Peyer's patch (tissue), 4 donors: Measurements from ENCODE around the gene LY6G6C. TPM values are rescaled to one million over a fixed set of nuclear protein-coding genes. Genes with fewer than 3 reads are reported as not detected.
A peak's percentile ranks its signal among the peaks of the same experiment; 100 is the strongest.

Source experiments
- DNase-seq, 3 donors: peaks; one replicate each; pipeline ENCODE4 v3.0.0-alpha.2; 2017 to 2019
- H3K27ac ChIP-seq, 4 donors: fragments of 200-600 bp; sonication (generic); one replicate each; pipeline ENCODE4 v1.5.1; 2016 to 2019
- H3K27me3 ChIP-seq, 2 donors: fragments of 200-600 bp; sonication (generic); one replicate each; pipeline ENCODE4 v1.5.1; 2019
- H3K36me3 ChIP-seq, 3 donors: fragments of 200-600 bp; sonication (generic); one replicate each; pipeline ENCODE4 v1.5.1; 2016 to 2019
- H3K4me1 ChIP-seq, 4 donors: fragments of 200-600 bp; sonication (generic); one replicate each; pipeline ENCODE4 v1.5.1; 2016 to 2019
- H3K4me3 ChIP-seq, 4 donors: fragments of 200-600 bp; sonication (generic); 1 replicate in 3 of 4; 2 replicates in 1 of 4; pipeline ENCODE4 v1.5.1; 2016 to 2019; ENCODE audit warnings: mild to moderate bottlenecking in 1 of 4
- H3K9me3 ChIP-seq, 4 donors: fragments of 200-600 bp; sonication (generic); one replicate each; pipeline ENCODE4 v1.5.1; 2016 to 2019; ENCODE audit warnings: mild to moderate bottlenecking in 1 of 4
- CTCF ChIP-seq, 6 experiments: fragments of 450-650 bp in 4 of 6; fragments of 200-600 bp in 2 of 6; sonication (generic) in 1 of 6; IDR thresholded peaks; one replicate each; pipeline ENCODE4 v1.5.1; 2017 to 2019; ENCODE audit warnings: antibody characterized with exemption in 6 of 6, mild to moderate bottlenecking in 3 of 6, moderate library complexity in 1 of 6
- POLR2A ChIP-seq, 2 donors: fragments of 450-650 bp; IDR thresholded peaks; one replicate each; pipeline ENCODE4 v1.5.1; 2017; ENCODE audit warnings: antibody characterized with exemption in 2 of 2, mild to moderate bottlenecking in 2 of 2, moderate library complexity in 2 of 2
- total RNA-seq, 4 donors: library from RNA; depleted of rRNA; stranded (reverse); fragments of >200 nt; gene quantifications; one replicate each; pipeline ENCODE4 v1.1.0, GENCODE V29; 2016

The LY6G6C gene
- total RNA-seq, 4 donors from 2014 or later: not detected

- Histone ChIP-seq H3K4me1 (peaks cover 0 to 5% (median 0%) of the 10 kb centered on the region in 4 donors), H3K4me3 (no peak overlapping the region), H3K27me3 (no peaks in the 10 kb centered on the region), H3K27ac (peak overlapping the region in 3 of 4 donors; percentile 55 to 77 (median 70)), H3K9me3 (no peaks in the 10 kb centered on the region), H3K36me3 (peaks cover 0 to 100% (median 0%) of the 10 kb centered on the region in 3 donors)
- TF ChIP-seq CTCF (IDR thresholded peaks at IDR 0.05) (no peak), POLR2A (IDR thresholded peaks at IDR 0.05) (no peak)
- no peak for DNase-seq
Observed at GRCh38 chr6:31691078-31691463, 30.5 kb downstream of the LY6G6C start.

- no peak overlapping the region for H3K4me3 ChIP-seq
- H3K4me1 ChIP-seq: peaks cover 0 to 5% (median 0%) of the 10 kb centered on the region in 4 donors
- no peaks in the 10 kb centered on the region for H3K9me3 ChIP-seq
- peak overlapping the region in 3 of 4 donors; percentile 55 to 77 (median 70) for H3K27ac ChIP-seq
- H3K36me3 ChIP-seq: peaks cover 0 to 99% (median 0%) of the 10 kb centered on the region in 3 donors
- DNase-seq: peak in 2 of 3 donors; percentile 72 to 75
- no peaks in the 10 kb centered on the region for H3K27me3 ChIP-seq
- no peak for TF ChIP-seq CTCF (IDR thresholded peaks at IDR 0.05)
- no peak for TF ChIP-seq POLR2A (IDR thresholded peaks at IDR 0.05)
Observed at GRCh38 chr6:31690231-31691077, 31.1 kb downstream of the LY6G6C start.

GRCh38 chr6:31689249-31690110, 32.1 kb downstream of the LY6G6C start:
- H3K27ac ChIP-seq: peak overlapping the region in 2 of 4 donors; percentile 70 to 77
- DNase-seq: no peak
- H3K9me3 ChIP-seq: no peaks in the 10 kb centered on the region
- H3K4me3 ChIP-seq: no peak overlapping the region
- peaks cover 0 to 5% (median 0%) of the 10 kb centered on the region in 4 donors for H3K4me1 ChIP-seq
- H3K27me3 ChIP-seq: no peaks in the 10 kb centered on the region
- peaks cover 0 to 89% (median 0%) of the 10 kb centered on the region in 3 donors for H3K36me3 ChIP-seq
- peak in 3 of 6 experiments; percentile 18 to 39 (median 26) for TF ChIP-seq CTCF (IDR thresholded peaks at IDR 0.05)
- no peak for TF ChIP-seq POLR2A (IDR thresholded peaks at IDR 0.05)

GRCh38 chr6:31687860-31688693, 33.5 kb downstream of the LY6G6C start:
- H3K4me3 ChIP-seq: no peak overlapping the region
- H3K36me3 ChIP-seq: peaks cover 0 to 75% (median 0%) of the 10 kb centered on the region in 3 donors
- no peak for DNase-seq
- no peaks in the 10 kb centered on the region for H3K9me3 ChIP-seq
- H3K27me3 ChIP-seq: no peaks in the 10 kb centered on the region
- peaks cover 0 to 5% (median 0%) of the 10 kb centered on the region in 4 donors for H3K4me1 ChIP-seq
- no peak overlapping the region for H3K27ac ChIP-seq
- TF ChIP-seq POLR2A (IDR thresholded peaks at IDR 0.05): no peak
- TF ChIP-seq CTCF (IDR thresholded peaks at IDR 0.05): no peak

GRCh38 chr6:31687321-31687720, 34.2 kb downstream of the LY6G6C start:
- Histone ChIP-seq H3K27ac (no peak overlapping the region), H3K9me3 (no peaks in the 10 kb centered on the region), H3K4me3 (no peak overlapping the region), H3K4me1 (peaks cover 0 to 8% (median 0%) of the 10 kb centered on the region in 4 donors), H3K27me3 (no peaks in the 10 kb centered on the region), H3K36me3 (peaks cover 0 to 68% (median 0%) of the 10 kb centered on the region in 3 donors)
- no peak for TF ChIP-seq CTCF (IDR thresholded peaks at IDR 0.05)
- no peak for TF ChIP-seq POLR2A (IDR thresholded peaks at IDR 0.05)
- no peak for DNase-seq
